SKM-1 treated with dmso at 0.1 percent for 144 hours (cell line): ENCODE measurements around the gene ACTA2.

ENCODE experiments used
- DNase-seq: peaks from one replicate; lab custom pipeline; 2025; ENCODE audit not compliant: unreplicated experiment; lab: John Stamatoyannopoulos, UW

The ACTA2 gene

DNA sequence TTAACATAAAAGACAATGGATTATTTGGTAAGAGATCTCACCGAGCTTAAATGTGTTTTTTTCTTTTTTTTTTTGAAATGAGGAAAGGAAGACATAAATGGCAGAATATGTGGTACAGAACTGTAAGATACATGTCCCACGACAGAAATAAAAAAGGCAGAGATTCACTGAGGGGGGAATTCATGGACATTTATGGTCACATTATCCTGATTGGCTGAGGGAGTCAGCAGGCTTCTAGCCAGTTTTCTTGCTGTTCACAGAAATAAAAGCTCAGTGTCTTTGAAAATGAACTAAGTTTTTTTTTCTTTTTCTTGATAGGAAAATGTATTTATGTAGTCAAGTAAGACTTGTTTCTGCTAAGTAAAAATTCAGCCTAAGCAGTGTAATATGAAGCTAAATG lies 29.8 kb upstream of the ACTA2 start:
- no peak for DNase-seq

- no peak for DNase-seq
These were observed 28.9 kb upstream of the ACTA2 start for GRCh38 chr10:88981435-88981834.

DNA sequence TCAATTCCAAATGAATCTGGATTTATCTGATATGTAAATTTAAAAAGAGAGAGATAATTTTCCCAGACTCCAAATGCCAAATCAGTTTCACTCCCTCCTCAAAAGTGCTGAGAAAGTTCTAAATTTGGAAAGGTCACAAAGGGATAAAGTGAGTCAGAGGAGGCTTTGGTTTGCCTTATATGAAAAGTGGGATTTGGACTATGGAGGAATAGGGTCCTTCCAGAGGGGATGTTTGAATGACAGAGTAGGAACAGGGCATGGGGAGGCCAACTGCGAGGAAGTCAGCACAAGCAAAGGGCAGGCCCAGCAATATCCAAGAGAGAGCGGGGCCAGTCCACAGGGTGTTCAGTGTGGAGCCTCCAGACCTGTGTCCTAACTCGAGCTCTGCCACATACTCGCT lies 28.2 kb upstream of the ACTA2 start:
- DNase-seq = no peak

DNA sequence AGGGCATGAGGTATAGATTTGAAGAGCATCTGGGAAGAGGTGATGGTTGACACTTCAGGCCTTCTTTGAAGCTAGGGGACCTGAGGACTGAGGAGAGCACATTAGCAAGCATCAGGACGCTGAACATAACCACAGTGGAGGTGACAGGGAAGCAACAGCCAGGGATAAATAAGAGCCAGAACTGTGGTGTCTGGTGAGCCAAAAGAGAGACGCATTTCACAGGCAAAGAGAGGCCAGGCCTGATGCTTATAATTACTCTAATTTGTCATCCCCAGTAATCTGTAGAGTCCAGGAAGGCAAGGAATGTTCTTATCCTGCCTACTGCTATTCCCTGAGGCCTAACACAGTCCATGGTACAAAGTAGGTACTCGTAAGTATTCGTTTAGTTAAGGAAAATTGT lies 27.7 kb upstream of the ACTA2 start:
- DNase-seq = no peak

DNA sequence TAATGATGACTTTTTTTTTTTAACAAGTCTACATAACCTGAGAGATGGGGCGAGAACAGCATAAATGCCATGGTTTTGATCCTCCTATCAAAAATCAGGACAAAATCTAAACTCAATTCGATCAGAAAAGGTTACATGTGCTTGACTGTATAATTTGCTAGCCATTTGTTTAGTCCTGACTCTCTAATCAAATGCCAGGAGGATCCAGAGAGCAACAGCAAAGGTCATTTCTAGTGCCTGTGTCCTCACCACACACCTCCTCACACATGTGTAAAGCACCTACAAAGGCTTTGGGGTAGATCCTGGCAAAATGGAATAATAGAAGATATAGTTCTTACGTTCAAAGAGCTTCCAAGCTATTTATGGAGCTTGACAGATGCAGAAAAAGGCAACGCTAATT lies 27.0 kb upstream of the ACTA2 start:
- DNase-seq = no peak

GRCh38 chr10:88979153-88979562 lies 26.6 kb upstream of the ACTA2 start:
- DNase-seq = no peak

DNA sequence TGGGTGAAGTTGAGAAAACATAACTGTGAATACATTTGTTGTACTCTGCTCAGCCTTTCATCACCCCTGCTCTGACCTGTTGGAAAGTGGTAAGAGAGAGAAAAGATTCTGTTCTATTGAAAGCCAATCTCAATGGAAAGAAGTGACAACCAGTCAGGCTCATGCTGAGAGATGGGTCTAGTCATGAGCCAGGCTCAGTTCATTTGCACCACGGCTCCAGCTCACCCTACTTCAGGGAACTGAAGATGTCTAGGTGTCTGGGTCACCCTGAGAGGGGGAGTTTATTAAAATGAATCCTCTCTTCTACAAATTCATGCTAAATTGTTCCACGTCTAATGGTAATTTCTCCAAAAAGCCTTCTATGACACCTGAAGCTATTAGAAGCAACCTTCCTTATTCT lies 25.9 kb upstream of the ACTA2 start:
- no peak for DNase-seq

- no peak for DNase-seq
These were observed 22.8 kb upstream of the ACTA2 start for GRCh38 chr10:88975377-88975720.

- DNase-seq = no peak
These were observed 22.1 kb upstream of the ACTA2 start for GRCh38 chr10:88974446-88975376.

DNA sequence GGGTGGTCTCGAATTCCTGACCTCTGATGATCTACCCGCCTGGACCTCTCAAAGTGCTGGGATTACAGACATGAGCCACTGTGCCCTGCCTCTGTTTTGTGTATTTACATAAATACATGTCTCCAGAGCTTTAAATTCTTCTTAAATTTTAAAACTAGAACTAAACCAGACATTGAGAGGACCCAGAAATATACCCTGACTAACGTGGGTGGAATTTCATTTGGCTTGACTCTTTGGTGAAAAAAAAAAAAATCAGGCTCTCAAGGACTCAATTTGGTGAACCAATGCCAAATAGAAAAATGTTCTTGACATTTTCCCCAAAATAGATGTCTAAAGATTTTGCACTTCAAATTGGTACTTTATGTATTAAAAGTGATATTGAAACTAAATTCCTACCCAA lies 21.4 kb upstream of the ACTA2 start:
- DNase-seq = no peak

GRCh38 chr10:88971221-88972061 lies 18.9 kb upstream of the ACTA2 start:
- DNase-seq = no peak

- no peak for DNase-seq
These were observed 15.8 kb upstream of the ACTA2 start for GRCh38 chr10:88968391-88968790.

DNA sequence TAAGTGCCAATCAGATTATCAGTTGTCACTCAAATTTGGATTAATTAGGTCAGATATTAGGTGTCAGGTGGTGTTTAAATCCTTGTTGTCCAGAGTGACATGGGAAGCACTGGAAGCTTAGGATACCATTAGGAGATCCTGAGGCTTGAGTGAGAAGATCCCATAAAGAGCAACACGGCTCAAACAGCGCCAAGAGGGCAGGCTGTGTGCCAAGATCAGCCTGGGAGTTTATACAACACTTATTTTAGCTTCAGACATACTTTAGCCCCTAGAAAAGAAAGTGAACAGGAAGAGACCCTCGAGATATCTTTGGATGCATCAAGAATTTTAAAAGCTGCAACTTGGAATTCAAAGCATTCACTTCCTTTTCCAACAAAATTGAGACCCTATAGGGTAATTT lies 14.2 kb upstream of the ACTA2 start:
- DNase-seq = no peak

- DNase-seq = no peak
These were observed 12.4 kb upstream of the ACTA2 start for GRCh38 chr10:88964869-88965415.

GRCh38 chr10:88964360-88964759 lies 11.8 kb upstream of the ACTA2 start:
- DNase-seq = no peak

- no peak for DNase-seq
These were observed 10.7 kb upstream of the ACTA2 start for GRCh38 chr10:88963318-88963717.

GRCh38 chr10:88962336-88962735 lies 9.8 kb upstream of the ACTA2 start:
- DNase-seq = no peak

- DNase-seq = no peak
These were observed 8.7 kb upstream of the ACTA2 start for GRCh38 chr10:88961266-88961665.

DNA sequence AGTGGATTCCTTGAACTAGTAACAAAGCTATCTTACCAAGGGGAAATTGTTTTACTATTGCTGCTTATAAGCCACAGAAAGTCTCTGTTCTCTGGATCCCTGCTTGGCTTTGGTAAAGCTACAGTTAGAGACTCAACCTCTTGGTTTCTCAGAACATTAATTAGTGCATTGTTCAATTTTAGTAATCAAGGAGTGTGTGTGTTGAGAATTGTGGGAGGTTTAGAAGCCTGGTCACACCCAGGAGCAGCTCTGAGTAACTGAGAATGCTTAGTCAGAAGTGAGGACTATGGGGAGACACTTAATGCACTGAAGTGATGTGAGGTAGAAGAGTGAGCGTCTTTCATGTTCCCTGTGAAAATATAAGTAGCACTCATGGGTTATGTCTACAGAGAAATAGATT lies 8.2 kb upstream of the ACTA2 start:
- no peak for DNase-seq

DNA sequence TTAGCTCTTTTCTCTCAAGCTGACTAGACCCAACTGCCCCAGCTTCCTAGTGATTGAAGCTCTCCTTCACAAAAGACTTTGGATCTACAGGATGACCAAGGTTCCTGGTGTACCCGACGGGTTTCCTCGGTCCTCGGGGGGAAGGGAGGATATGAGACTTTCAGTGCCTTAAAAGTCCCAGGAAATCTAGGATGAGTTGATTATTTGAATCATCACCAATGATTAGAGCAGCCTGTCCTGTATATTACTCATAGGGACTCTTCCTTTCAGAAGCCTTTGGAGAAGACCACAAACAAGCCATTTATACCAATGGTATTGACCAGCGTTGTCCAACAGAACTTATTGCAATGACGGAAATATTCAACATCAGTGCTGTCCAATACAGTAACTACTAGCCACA lies 6.1 kb upstream of the ACTA2 start:
- DNase-seq = no peak

DNA sequence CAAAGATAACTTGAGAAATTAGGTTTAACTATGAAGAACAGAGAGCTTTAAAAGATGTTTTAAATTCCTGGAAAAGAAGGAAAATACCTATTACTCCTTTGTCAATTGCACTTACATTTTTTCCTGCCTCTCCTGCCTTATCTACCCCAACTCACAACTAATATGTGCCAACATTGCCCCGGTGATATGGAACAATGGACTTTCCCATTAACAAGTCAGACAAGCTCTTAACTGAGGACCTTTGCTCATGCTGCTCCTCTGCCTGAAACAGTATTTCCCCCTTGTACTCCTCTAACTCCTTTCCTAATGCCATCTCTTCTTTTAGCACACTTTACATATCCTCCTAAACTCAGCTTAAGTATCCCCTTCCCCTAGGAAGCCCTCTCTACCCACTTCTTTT lies 4.8 kb upstream of the ACTA2 start:
- DNase-seq = no peak
